ENCODE data around the gene LSM14B. TPM values are rescaled to one million over a fixed set of nuclear protein-coding genes. Genes with fewer than 3 reads are reported as not detected.

The LSM14B gene
- total RNA-seq, 2 donors from 2014 or later = 39.7 to 87.1 TPM

- no peak overlapping the region for H3K27ac ChIP-seq
- H3K27me3 ChIP-seq (replicated peaks; ENCODE audit: insufficient read depth) = no peaks in the 10 kb centered on the region
- intact Hi-C loops (cut with DNase I) = no loop called here
- no peak overlapping the region for H3K4me3 ChIP-seq
- DNase-seq (ENCODE audit: low spot score) = no peak
- H3K4me1 ChIP-seq (replicated peaks) = no peaks in the 10 kb centered on the region
- no peaks in the 10 kb centered on the region for H3K9me3 ChIP-seq
- TF ChIP-seq POLR2A (IDR thresholded peaks at IDR 0.05) (no peak), CTCF (IDR thresholded peaks at IDR 0.05) (no peak), POLR2AphosphoS5 (IDR thresholded peaks at IDR 0.05) (no peak)
- H3K36me3 ChIP-seq = no peaks in the 10 kb centered on the region
- WGBS = 53% methylated on average over 15 of the region's 15 CpGs
These were observed 33.8 kb upstream of the LSM14B start for GRCh38 chr20:62088258-62089127.

- no peak for DNase-seq (ENCODE audit: low spot score)
- H3K4me3 ChIP-seq = no peak overlapping the region
- no peaks in the 10 kb centered on the region for H3K36me3 ChIP-seq
- WGBS = 37% methylated on average over 3 of the region's 3 CpGs
- intact Hi-C loops (cut with DNase I) = no loop called here
- H3K27me3 ChIP-seq (replicated peaks; ENCODE audit: insufficient read depth) = no peaks in the 10 kb centered on the region
- TF ChIP-seq CTCF (IDR thresholded peaks at IDR 0.05) (no peak), POLR2AphosphoS5 (IDR thresholded peaks at IDR 0.05) (no peak), POLR2A (IDR thresholded peaks at IDR 0.05) (no peak)
- H3K4me1 ChIP-seq (replicated peaks) = no peaks in the 10 kb centered on the region
- H3K27ac ChIP-seq = no peak overlapping the region
- no peaks in the 10 kb centered on the region for H3K9me3 ChIP-seq
These were observed 32.9 kb upstream of the LSM14B start for GRCh38 chr20:62089393-62089792.

GRCh38 chr20:62096421-62097380, 25.6 kb upstream of the LSM14B start:
- no peaks in the 10 kb centered on the region for H3K9me3 ChIP-seq
- 84% methylated on average over 30 of the region's 30 CpGs for WGBS
- no peaks in the 10 kb centered on the region for H3K36me3 ChIP-seq
- H3K4me1 ChIP-seq (replicated peaks) = no peaks in the 10 kb centered on the region
- H3K4me3 ChIP-seq = no peak overlapping the region
- TF ChIP-seq POLR2A (IDR thresholded peaks at IDR 0.05) = no peak
- no peak for TF ChIP-seq POLR2AphosphoS5 (IDR thresholded peaks at IDR 0.05)
- no peak for TF ChIP-seq CTCF (IDR thresholded peaks at IDR 0.05)
- no peak overlapping the region for H3K27ac ChIP-seq
- intact Hi-C loops (cut with DNase I) = no loop called here
- DNase-seq (ENCODE audit: low spot score) = no peak
- no peaks in the 10 kb centered on the region for H3K27me3 ChIP-seq (replicated peaks; ENCODE audit: insufficient read depth)

GRCh38 chr20:62097881-62098407, 24.3 kb upstream of the LSM14B start:
- Histone ChIP-seq H3K36me3 (no peaks in the 10 kb centered on the region), H3K9me3 (no peaks in the 10 kb centered on the region), H3K4me3 (no peak overlapping the region), H3K27me3 (replicated peaks; ENCODE audit: insufficient read depth) (no peaks in the 10 kb centered on the region), H3K4me1 (replicated peaks) (no peaks in the 10 kb centered on the region), H3K27ac (no peak overlapping the region)
- WGBS = 80% methylated on average over 16 of the region's 16 CpGs
- DNase-seq (ENCODE audit: low spot score) = no peak
- intact Hi-C loops (cut with DNase I) = no loop called here
- TF ChIP-seq POLR2AphosphoS5 (IDR thresholded peaks at IDR 0.05) (no peak), POLR2A (IDR thresholded peaks at IDR 0.05) (no peak), CTCF (IDR thresholded peaks at IDR 0.05) (no peak)

All from prostate gland (tissue), 2 donors.